HG02610 (cell line): ENCODE data around the gene CTBP2.

Experiments used
- ATAC-seq: cut with Tn5 transposase; IDR thresholded peaks from one replicate; pipeline ENCODE4 v1.9.1; 2021; ENCODE audit warnings: mild to moderate bottlenecking, moderate library complexity; ENCODE audit not compliant: unreplicated experiment

The CTBP2 gene

GRCh38 chr10:125014836-125015355 lies 145.5 kb downstream of the CTBP2 start:
- no peak for ATAC-seq

- no peak for ATAC-seq
Observed at GRCh38 chr10:125014086-125014830, 146.1 kb downstream of the CTBP2 start.

DNA sequence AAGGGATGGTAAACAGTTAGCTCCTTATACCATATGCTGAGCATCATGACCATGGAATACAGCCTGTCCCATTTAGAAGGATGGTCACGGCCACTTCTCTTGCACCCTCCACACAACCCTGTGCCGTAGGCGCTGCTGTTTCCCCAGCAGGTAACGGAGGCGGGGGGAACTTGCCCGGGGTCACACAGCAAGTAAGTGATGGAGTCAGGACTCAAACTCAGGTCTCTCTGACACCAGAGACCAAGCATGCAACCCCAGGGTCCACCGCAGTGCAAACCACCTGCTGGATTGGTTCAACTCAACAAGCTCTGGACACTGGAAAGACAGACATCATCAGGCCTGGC lies 146.9 kb downstream of the CTBP2 start:
- ATAC-seq = no peak

DNA sequence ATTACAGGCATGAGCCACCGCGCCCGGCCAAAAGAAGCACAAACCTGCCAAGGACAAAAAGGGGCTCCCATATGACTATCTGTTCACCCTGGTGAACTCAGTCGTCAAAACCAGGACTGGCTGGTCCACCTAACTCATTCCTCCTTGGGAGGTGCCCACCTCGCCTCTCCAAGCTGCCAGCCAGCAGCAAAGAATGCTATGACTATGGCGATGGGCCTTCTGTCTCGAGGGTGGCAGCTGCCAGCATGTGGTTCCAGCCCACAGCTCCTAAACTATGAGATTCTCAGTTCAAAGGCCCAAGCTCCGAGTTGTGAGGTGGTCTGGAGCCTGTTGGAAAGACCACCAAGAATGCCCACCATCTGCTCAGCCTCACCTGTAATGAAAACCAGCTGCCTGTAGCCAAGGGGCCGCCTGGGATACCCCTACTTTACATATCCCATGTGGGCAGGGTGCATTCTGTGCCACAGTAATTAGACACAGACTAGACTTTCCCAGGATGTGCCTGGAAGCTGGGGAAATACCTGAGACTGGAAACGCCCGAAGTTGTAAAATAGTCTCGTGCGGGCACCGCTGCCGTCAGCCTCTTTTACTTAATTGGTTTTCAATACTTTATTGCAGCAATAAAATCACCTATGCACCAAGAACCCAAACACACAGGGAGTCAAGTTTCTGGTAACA lies 147.4 kb downstream of the CTBP2 start:
- no peak for ATAC-seq

DNA sequence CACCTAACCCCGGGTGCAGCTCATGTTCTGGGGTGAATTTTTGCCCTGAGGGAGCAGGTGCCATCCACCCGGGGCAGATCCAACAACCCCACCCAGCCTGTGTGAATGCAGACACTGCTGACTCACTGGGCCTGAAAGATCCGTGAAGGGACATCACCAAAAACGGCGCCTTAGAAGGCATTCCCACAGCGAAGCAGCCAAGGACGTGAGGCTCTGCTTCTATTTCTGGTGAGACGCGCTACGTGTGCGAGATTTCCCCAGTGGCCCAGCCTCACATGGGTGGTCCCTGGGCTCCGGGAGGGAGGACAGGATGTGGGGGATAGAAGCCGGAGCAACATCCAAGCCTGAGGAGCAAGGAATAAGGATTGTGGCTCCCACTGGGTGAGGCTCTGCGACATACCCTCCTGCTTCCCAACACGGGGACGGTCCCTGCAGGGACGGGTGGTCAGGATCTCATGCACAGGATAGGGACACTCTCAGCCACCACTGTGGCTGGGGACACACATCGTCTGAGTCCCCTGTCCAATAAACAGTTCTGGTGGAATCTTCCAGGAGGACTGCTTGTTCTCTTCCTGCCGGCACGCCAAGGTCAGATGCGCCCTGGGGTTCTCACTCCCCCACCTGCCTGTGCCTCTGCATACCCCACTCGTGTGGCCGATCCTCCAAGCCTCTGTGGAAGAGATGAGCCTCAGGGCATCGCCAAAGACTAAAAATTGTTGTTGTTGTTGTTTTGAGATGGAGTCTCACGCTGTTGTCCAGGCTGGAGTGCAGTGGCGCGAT lies 148.2 kb downstream of the CTBP2 start:
- ATAC-seq = no peak

DNA sequence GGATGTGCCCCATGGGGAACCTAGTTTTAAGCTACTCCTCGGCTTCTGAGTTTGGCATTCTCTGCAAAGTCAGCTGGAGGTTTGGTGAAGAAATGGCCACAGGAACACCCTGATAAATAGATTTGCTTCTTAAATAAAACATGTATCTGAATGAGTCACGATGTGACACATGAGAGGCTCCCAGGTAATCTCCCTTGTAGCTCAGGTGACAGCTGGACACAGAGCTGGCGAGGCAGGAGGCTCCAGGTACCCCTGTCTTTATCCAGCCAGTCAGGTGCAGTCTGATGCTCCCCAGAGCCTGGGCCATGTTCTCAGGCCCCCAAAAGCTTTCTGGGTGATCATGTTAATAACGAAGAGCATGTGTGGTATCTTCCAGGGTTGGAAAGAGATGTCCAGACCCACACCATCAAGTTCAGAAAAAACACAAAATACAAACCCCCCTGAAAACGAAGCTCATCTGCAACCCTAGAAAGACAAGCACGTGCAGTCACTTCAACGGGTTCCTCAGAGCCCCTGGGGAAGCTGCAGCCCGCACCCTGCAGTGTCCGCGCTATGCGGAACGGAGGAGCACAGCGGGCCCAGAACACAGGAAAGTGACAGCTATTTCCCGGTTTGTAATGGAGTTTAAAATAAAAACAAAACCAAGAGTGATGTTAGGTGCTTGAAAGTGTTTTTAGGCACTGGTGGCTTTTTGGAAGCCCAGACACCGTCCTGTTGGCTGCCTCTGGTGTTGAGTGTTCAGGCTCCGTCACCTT lies 149.0 kb downstream of the CTBP2 start:
- ATAC-seq = no peak

- ATAC-seq = no peak
Observed at GRCh38 chr10:125010362-125010761, 150.0 kb downstream of the CTBP2 start.

GRCh38 chr10:125009661-125010161 lies 150.7 kb downstream of the CTBP2 start:
- no peak for ATAC-seq

DNA sequence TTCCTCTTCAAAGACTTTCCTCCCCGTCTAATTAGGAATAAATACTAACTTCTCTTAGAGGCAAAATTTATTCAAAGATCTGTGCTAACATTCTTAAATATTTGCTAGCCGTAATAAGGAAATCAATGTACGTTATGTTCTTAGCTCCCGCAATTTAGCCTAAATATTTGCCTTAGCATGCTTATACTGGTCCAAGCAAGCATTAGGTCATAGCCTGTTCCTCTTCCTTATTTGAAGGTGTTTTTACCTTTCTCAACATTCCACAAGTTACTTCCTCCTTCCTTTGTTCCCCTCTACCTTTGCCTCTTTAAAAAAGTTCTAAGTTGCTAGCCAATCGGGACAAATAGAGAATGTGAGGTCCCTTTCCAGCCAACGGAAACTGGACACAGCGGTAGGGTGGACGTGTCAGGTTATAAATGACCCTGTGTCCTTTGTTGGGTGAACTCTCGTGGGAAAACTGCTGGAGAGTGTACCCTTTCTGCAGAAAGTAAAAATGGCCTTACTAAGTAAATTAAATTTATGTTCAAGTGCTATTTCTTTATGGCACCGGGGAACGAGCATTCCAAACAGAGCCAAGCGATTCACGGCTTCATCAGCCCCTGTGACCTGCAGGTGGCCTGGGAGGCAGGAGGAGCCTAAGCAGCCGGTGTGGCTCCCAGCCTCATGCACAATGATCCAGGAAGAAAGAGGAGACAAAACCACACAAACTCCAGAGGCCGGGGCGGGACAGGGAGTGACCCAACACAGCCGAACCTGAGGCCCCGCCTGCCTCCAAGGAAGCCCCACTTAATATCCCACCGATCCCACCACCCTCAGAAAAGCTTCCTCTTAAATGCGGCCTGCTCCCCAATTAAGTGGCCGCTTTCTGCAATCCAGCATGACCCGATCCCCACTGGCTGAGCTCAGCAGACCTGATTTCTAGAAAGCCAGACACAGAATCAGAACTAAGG lies 151.4 kb downstream of the CTBP2 start:
- ATAC-seq = no peak

DNA sequence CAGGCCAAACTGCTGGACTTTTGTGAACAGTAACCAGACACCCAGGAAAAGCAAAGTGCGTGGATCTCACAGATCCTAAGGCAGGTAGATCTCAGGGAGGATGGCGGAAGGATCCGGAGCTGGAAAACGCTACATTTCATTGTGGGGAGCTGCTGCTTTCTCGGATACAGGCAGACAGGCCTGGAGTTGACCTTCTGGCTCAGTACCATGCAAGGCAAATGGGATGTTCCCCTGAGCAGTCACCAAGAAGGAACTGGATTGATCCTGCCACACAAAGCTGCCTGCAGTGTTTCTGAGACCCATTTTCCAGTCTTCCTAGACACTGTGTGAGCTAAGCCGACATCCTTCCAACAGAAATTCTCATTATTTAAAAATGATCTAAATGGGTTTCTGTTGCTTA lies 152.9 kb downstream of the CTBP2 start:
- ATAC-seq = no peak

DNA sequence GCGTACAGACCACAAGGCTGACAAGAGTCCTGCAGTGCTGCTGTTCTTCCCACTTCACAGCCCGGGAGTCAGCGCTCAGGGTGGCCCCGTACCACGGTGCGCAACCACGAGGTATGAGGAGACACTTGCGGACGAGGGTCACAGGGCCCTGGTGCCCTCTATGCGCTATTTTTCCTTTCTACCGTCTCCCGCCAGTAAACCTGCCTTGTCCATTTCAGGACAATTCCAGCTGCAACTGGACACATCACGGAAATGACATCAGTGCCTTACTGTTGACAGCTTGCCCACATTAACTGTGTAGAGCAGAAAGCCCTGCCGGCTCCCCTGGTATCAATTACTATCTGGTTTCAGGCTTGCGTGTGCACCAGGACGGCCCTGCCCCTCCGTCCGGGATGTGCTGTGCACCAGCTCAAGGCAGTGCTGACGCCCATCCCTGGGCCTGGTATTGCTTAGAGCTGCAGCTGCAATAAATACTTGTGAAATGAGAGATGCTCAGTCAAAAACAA lies 153.4 kb downstream of the CTBP2 start:
- no peak for ATAC-seq

DNA sequence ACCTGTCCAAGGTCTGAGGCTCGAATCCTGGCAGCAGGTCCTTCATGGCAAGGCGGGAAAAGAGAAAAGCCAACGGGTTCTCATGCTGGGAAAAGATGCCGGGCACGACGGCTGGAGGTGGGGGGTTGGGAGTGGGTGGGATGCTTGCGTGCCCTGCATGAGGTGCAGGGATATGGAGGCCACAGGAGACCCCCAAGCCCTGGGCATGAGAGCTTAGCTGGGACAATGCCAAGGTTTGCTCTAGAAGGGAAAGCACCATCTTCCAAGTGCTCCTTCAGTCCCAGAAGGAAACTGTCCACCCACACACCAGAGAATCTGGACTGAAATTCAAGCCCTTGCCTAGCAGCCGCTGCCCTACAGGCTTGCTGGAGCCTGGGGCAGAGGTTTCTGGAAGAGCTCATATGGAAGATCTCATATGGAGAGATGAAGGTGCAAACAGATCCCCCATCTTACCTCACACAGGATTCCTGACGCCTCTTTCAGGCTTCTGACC lies 154.1 kb downstream of the CTBP2 start:
- ATAC-seq = no peak

- ATAC-seq = no peak
Observed at GRCh38 chr10:125005312-125006187, 154.8 kb downstream of the CTBP2 start.

DNA sequence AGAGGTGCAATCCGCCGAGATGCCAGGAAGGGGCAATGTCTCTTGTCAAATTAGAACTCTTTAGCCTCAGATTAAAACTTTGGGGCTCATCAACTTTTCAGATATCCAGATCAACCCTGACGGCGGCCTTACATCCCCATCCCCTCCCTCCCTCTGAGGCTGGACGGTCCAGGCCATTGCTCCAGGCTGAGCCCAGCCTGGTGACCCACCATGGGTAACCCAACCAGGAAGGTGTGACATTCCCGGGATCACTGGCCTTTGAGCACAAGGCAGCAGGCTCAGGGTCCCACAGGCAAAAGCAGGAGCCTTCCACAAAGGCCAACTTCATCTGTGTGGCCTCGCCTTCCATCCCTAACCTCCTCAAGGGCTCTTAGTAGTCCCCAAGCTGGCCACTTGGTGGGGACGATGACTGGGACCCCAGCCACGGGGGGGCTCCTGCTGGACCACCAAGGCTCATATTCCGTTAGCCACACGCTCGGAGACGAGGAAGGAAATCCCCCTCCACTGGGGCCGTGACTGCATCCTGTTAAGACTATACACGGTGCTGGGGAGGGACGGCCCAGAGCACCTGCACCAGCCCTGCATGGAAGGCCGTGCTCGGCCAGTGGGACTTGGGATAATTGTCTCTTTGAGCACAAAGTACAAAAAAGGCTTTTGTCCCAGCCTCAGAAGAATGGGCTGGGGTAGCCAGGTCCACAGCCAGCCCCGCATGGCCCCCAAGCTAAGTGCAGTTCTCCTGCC lies 155.6 kb downstream of the CTBP2 start:
- ATAC-seq = no peak

DNA sequence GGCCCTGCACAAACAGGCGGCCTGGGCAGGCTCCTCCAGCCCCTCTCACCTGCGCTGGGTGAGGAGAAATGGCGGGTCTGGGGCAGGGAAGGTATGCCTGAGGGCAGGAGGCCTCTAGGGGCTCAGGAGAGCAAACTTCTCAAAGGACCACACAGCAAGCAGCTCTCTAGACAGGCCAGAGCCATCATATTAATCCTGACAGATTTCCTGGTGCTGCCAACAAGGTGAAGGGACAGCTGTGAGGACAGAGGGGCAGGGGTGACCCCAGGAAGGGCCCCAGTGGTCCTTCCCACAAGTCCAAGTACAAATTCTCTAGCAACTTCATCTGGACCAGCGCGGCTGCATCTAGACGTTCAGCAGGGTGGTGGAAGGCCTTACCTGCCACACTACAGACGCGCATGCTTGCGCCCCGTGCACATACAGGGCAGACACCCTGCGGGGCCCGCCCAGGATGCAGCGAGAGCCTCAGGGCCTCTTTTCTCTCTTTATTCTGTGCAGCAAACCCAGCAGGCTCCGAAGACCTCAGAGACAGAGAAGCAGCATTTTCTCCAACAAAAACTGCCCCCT lies 156.4 kb downstream of the CTBP2 start:
- no peak for ATAC-seq

- no peak for ATAC-seq
Observed at GRCh38 chr10:125003146-125003900, 157.0 kb downstream of the CTBP2 start.
